Measurements from ENCODE around the gene NGEF. TPM values are rescaled to one million over a fixed set of nuclear protein-coding genes. Genes with fewer than 3 reads are reported as not detected.

NGEF gene
- total RNA-seq, 1 experiment from 2014 or later, result 2.7 TPM

- no peak for DNase-seq (ENCODE audit: low read depth)
These were observed 39.9 kb downstream of the NGEF start for GRCh38 chr2:232973011-232973735.

- no peak for DNase-seq (ENCODE audit: low read depth)
These were observed 41.3 kb downstream of the NGEF start for GRCh38 chr2:232971744-232972143.

- DNase-seq (ENCODE audit: low read depth), result no peak
These were observed 43.0 kb downstream of the NGEF start for GRCh38 chr2:232970051-232970450.

GRCh38 chr2:232967474-232967873 is 45.6 kb downstream of the NGEF start:
- DNase-seq (ENCODE audit: low read depth), result no peak

GRCh38 chr2:232966122-232966521 is 46.9 kb downstream of the NGEF start:
- DNase-seq (ENCODE audit: low read depth), result no peak

GRCh38 chr2:232963913-232964312 is 49.1 kb downstream of the NGEF start:
- DNase-seq (ENCODE audit: low read depth), result no peak

GRCh38 chr2:232960862-232961261 is 52.2 kb downstream of the NGEF start:
- peak; percentile 54 for DNase-seq (ENCODE audit: low read depth)

- DNase-seq (ENCODE audit: low read depth), result no peak
These were observed 53.9 kb downstream of the NGEF start for GRCh38 chr2:232959139-232959538.

- no peak for DNase-seq (ENCODE audit: low read depth)
These were observed 55.4 kb downstream of the NGEF start for GRCh38 chr2:232957657-232958090.

- no peak for DNase-seq (ENCODE audit: low read depth)
These were observed 57.2 kb downstream of the NGEF start for GRCh38 chr2:232955856-232956255.

- no peak for DNase-seq (ENCODE audit: low read depth)
These were observed 58.4 kb downstream of the NGEF start for GRCh38 chr2:232954691-232955090.

GRCh38 chr2:232951891-232952290 is 61.2 kb downstream of the NGEF start:
- DNase-seq (ENCODE audit: low read depth), result peak; percentile 57

- DNase-seq (ENCODE audit: low read depth), result no peak
These were observed 61.9 kb downstream of the NGEF start for GRCh38 chr2:232951181-232951580.

GRCh38 chr2:232950751-232951150 is 62.3 kb downstream of the NGEF start:
- no peak for DNase-seq (ENCODE audit: low read depth)

- DNase-seq (ENCODE audit: low read depth), result no peak
These were observed 64.0 kb downstream of the NGEF start for GRCh38 chr2:232949016-232949415.

- no peak for DNase-seq (ENCODE audit: low read depth)
These were observed 70.2 kb downstream of the NGEF start for GRCh38 chr2:232942831-232943230.

- DNase-seq (ENCODE audit: low read depth), result peak; percentile 30
These were observed 71.0 kb downstream of the NGEF start for GRCh38 chr2:232941912-232942594.

- DNase-seq (ENCODE audit: low read depth), result no peak
These were observed 71.7 kb downstream of the NGEF start for GRCh38 chr2:232941400-232941799.

GRCh38 chr2:232940724-232941123 is 72.3 kb downstream of the NGEF start:
- DNase-seq (ENCODE audit: low read depth), result no peak

- peak; percentile 64 for DNase-seq (ENCODE audit: low read depth)
These were observed 75.7 kb downstream of the NGEF start for GRCh38 chr2:232937278-232937906.

GRCh38 chr2:232931636-232932035 is 81.4 kb downstream of the NGEF start:
- DNase-seq (ENCODE audit: low read depth), result no peak

GRCh38 chr2:232930059-232930400 is 83.0 kb downstream of the NGEF start:
- DNase-seq (ENCODE audit: low read depth), result no peak

Measured in HT1080 (cell line).